Sciatic nerve (tissue), 2 donors: ENCODE measurements around the gene ITGAX. TPM values are rescaled to one million over a fixed set of nuclear protein-coding genes. Genes with fewer than 3 reads are reported as not detected.

Experiments
- ATAC-seq: fragments of 200-7000 bp; cut with Tn5 transposase; one replicate; pipeline ENCODE4 v1.9.1; 2020; ENCODE audit warnings: mild to moderate bottlenecking, moderate library complexity
- DNase-seq: peaks from one replicate; pipeline ENCODE4 v3.0.0-alpha.2; 2020; ENCODE audit warnings: low spot score
- intact Hi-C: fragments of 100-400 bp; cut with DNase I; formaldehyde crosslinking; loops from one replicate; pipeline ENCODE4 v1.14.2; 2022
- total RNA-seq: library from RNA; stranded (reverse); fragmentation: NEBNext Ultra II Directional; extraction: Animal tissue kit (Norgen Biotek cat#: 25700); gene quantifications from one replicate; pipeline ENCODE4 v1.2.1, GENCODE V29; 2021
- donor health status: DM: no; HTN: no; CAD: no.
- donor health status: DM: no; HTN: no; CAD: no.

Gene ITGAX
- total RNA-seq, 1 donor from 2014 or later: 41.1 TPM

- ATAC-seq: no peak
- DNase-seq: no peak
- intact Hi-C loops: no loop called here
Observed at GRCh38 chr16:31365131-31365865, 10.3 kb downstream of the ITGAX start.

- no peak for DNase-seq
Observed at GRCh38 chr16:31367853-31368252, 12.9 kb downstream of the ITGAX start.

GRCh38 chr16:31371008-31371407, 16.0 kb downstream of the ITGAX start:
- intact Hi-C loops: no loop called here
- DNase-seq: no peak
- no peak for ATAC-seq

More at GRCh38 chr16:31367853-31368252, 12.9 kb downstream of the ITGAX start:
- intact Hi-C loops: no loop called here
- no peak for ATAC-seq

- no peak for ATAC-seq
- intact Hi-C loops: no loop called here
- DNase-seq: no peak
Observed at GRCh38 chr16:31371619-31372484, 16.9 kb downstream of the ITGAX start.

- DNase-seq: no peak
- no peak for ATAC-seq
- intact Hi-C loops: no loop called here
Observed at GRCh38 chr16:31373235-31373634, 18.3 kb downstream of the ITGAX start.

- ATAC-seq (no peak), DNase-seq (no peak)
- intact Hi-C loops: no loop called here
Observed at GRCh38 chr16:31375231-31375630, 20.3 kb downstream of the ITGAX start.

GRCh38 chr16:31376705-31377104, 21.7 kb downstream of the ITGAX start:
- intact Hi-C loops: no loop called here
- ATAC-seq (no peak), DNase-seq (no peak)

- DNase-seq (no peak), ATAC-seq (no peak)
- intact Hi-C loops: no loop called here
Observed at GRCh38 chr16:31377210-31377903, 22.4 kb downstream of the ITGAX start.

GRCh38 chr16:31380201-31380600, 25.2 kb downstream of the ITGAX start:
- intact Hi-C loops: no loop called here
- ATAC-seq: no peak
- DNase-seq: no peak

GRCh38 chr16:31382485-31383161, 27.6 kb downstream of the ITGAX start:
- DNase-seq (peak; percentile 74), ATAC-seq (peak; percentile 88)
- intact Hi-C loops: no loop called here

GRCh38 chr16:31385680-31386079, 30.7 kb downstream of the ITGAX start:
- intact Hi-C loops: no loop called here
- no peak for ATAC-seq

GRCh38 chr16:31386157-31386984, 31.4 kb downstream of the ITGAX start:
- DNase-seq (no peak), ATAC-seq (no peak)
- intact Hi-C loops: no loop called here

More at GRCh38 chr16:31385680-31386079, 30.7 kb downstream of the ITGAX start:
- DNase-seq: no peak

GRCh38 chr16:31388535-31388934, 33.6 kb downstream of the ITGAX start:
- intact Hi-C loops: no loop called here
- ATAC-seq (no peak), DNase-seq (no peak)

- intact Hi-C loops: no loop called here
- ATAC-seq: no peak
- DNase-seq: no peak
Observed at GRCh38 chr16:31390504-31391041, 35.6 kb downstream of the ITGAX start.

- intact Hi-C loops: no loop called here
- ATAC-seq (no peak), DNase-seq (no peak)
Observed at GRCh38 chr16:31393056-31393455, 38.1 kb downstream of the ITGAX start, which contains the start of gene ITGAD. Gene ITGAD (plus strand): TSS chr16:31393335. CDS start chr16:31393361, 26 bp downstream.

GRCh38 chr16:31395647-31396046, 40.7 kb downstream of the ITGAX start:
- ATAC-seq: peak; percentile 73
- DNase-seq: peak; percentile 68
- intact Hi-C loops: no loop called here

GRCh38 chr16:31397096-31397660, 42.2 kb downstream of the ITGAX start:
- intact Hi-C loops: no loop called here
- ATAC-seq: no peak

GRCh38 chr16:31397701-31398100, 42.7 kb downstream of the ITGAX start:
- intact Hi-C loops: no loop called here
- ATAC-seq: no peak
- DNase-seq: no peak

More at GRCh38 chr16:31397096-31397660, 42.2 kb downstream of the ITGAX start:
- no peak for DNase-seq
